Measurements from ENCODE around the gene OR2T33.

DNA sequence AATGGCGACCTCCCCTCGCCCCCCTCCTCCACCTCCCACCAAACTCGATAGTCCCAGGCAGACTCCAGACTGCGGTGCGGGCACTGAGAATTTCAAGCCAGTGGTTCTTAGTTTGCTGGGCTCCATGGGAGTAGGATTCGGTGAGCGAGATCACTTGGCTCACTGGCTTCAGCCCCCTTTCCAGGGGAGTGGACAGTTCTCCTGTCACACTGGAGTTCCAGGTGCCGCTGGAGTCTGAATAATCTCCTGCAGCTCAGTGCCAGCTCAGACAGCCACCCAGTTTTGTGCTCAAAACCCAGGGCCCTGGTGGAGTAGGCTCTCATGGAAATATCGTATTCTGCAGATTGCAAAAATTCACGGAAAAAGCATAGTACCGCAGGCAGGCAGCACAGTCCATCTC, 39.0 kb upstream of the OR2T33 start:
- TF ChIP-seq CTCF (IDR thresholded peaks at IDR 0.05) (no peak), EZH2phosphoT487 (IDR thresholded peaks at IDR 0.05) (no peak)

Data from neural progenitor cell (in vitro differentiated cells).